Stimulated activated CD8-positive, alpha-beta memory T cell treated with anti-CD3 and anti-CD28 coated beads, Interleukin-7, amount 100 ng/mL, for 48 hours (primary cell): ENCODE results near the gene CLEC16A.
A peak's percentile ranks its signal among the peaks of the same experiment; 100 is the strongest.

Experiments
- DNase-seq, 2 donors: peaks; one replicate each; pipeline ENCODE4 v3.0.0-alpha.2; 2020; ENCODE audit warnings: low read depth in 1 of 2; ENCODE audit errors: extremely low read depth in 1 of 2

CLEC16A gene

DNA sequence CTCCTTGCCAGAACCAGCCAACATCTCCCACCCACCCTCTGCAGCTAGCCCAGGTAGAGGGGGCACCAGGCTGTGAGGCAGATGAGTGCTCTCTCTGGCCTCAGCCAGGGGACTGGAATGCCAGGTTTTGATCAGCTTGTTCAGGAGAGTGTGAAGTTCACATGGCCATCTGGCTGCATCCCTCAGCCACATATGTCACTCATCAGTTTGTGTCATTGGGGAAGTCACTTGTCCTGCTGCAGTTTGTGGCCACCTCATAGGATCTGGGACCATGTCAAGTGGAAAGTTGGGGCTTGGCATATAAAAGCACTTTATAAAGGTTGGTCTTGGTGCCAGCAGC is 164.1 kb downstream of the CLEC16A start:
- no peak for DNase-seq

GRCh38 chr16:11109566-11109965 is 165.2 kb downstream of the CLEC16A start:
- DNase-seq: no peak

DNA sequence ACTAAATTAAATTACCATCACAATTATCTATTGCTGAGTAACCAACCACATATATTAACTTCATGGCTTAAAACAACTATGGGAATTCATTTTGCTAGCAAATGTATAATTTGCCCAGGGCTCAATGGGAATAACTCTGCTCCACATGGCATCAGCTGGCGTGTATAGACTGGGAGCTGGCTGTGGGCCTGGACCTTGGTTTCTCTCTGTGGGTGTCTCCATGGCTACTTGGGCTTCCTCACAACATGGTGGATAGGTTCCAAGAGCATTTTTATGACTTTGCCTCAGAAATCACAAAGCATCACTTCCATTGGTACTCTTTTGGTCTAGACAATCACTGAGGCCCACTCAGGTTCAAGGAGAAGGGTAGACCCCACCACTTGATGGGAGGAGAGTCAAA is 166.8 kb downstream of the CLEC16A start:
- no peak for DNase-seq

- no peak for DNase-seq
Observed at GRCh38 chr16:11111856-11112634, 167.7 kb downstream of the CLEC16A start.

- DNase-seq: no peak
Observed at GRCh38 chr16:11112723-11113348, 168.5 kb downstream of the CLEC16A start.

DNA sequence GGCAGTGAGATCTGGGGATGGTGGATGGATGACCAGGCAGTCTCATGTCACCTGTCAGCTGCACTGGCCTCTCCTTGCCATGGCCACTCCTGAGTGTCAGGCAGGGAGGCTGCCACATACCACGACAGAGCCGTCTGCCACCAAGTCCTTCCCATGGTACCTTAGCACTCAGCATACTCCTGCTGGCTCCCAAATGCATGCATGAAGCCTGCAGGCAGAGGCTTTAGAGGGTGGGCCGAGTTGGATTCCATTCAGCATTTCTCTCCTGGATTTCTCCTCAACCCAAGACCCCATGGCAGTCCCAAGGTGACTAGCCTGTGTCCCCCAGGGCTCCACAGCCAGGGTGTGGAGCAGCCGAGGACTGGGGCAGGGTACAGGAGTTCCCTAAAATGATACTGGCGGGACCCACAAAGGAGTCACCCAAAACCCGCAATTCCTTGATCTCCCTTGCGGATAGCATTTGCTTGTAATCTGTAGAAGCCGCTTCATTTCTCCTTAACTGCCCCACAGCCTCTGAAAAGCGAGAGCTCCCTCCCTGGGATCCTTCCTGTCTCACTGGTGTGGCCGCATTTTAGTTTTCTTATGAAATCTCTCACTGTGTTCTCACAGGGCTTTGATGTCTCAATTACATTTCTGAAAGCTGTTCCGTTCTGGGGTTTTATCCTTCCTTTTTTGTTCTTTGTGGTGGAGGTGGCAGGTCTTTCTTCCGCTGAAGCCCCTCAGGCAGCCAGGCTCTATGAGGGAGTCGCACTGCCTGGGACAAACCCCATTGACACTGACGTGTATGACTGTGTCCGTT is 170.2 kb downstream of the CLEC16A start:
- peak in 1 of 2 donors; percentile 65 for DNase-seq

DNA sequence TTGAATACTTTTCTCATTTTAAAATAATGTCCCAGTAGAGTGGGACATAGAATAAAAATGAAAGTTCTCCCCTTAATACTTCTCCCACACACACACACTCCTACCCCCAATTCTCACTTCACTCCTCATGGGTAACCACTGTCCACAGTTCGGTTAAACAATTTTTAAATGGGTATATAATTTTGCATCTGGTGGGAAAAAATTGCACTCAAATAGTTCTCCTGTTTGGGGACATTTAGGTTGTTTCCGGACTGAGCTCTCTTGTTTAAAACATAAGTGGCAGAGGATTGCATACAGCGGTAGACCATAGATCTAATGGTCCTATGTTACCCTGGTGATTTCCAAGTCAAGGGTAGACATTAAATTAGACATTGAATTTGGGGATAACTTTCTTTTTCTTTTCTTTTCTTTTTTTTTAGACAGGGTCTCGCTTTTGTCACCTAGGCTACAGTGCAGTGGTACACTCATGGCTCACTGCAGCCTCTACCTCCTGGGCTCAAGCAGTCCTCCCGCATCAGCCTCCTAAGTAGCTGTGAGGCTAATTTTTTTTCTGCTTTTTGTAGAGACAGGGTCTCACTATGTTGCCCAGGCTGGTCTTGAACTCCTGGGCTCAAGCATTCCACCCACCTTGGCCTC is 173.3 kb downstream of the CLEC16A start:
- no peak for DNase-seq

GRCh38 chr16:11118479-11118878 is 174.1 kb downstream of the CLEC16A start:
- no peak for DNase-seq

- no peak for DNase-seq
Observed at GRCh38 chr16:11121083-11121608, 176.8 kb downstream of the CLEC16A start.

- DNase-seq: no peak
Observed at GRCh38 chr16:11121914-11122692, 177.7 kb downstream of the CLEC16A start.

DNA sequence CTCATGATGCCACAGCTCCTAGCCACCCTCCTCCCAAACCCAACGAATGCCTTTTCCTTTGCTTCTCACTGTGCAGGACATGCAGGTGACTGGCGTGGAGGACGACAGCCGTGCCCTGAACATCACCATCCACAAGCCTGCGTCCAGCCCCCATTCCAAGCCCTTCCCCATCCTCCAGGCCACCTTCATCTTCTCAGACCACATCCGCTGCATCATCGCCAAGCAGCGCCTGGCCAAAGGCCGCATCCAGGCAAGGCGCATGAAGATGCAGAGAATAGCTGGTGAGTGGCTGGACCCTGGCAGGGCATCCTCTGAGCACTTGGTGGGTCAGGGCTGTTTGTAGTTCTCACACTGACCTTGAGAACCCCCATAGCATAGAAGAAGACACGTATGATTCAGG is 179.3 kb downstream of the CLEC16A start:
- DNase-seq: no peak

DNA sequence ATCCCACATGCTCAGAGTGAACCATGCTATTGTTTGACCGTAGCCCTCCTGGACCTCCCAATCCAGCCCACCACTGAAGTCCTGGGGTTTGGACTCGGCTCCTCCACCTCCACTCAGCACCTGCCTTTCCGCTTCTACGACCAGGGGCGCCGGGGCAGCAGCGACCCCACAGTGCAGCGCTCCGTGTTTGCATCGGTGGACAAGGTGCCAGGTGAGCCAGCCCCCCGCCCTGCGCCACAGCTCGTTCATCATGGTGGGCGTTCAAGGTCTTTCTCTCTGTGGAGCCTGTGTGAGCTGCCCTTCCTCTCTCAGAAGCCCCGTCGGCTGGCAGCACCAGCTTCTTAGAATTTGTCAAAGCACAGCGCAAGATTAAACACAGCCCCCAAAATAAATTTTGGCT is 181.6 kb downstream of the CLEC16A start:
- DNase-seq: no peak

DNA sequence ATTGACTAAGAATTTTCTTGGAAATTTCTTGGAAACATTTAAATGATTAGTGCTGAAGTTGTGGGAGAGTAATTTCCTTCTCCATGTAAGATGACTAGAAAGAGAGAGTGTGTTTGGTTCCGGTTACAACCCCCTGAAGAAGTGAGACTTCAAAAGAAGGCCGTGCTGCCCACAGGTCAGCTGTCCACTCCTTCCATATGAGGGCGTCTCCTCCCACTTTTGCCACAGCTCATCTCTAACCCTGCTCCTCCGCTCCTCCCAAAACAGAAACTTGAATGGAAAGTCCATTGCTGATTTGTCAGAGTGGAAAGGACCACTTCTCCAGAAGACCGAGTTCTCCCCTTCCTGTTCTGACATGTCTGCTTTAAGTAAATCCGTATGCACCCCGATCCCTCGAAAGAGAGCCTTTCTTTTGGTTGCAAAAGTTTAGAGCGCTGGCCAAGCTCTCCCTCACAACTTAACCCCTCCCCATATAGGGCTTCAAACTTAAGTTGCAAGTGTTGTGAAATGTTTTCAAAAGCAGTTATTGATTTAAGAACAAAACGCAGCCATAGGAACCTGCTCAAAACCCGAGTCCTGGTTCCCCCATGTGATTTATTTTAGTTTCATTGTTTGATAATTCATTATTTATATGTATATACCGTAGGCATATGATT is 182.2 kb downstream of the CLEC16A start:
- DNase-seq: no peak

DNA sequence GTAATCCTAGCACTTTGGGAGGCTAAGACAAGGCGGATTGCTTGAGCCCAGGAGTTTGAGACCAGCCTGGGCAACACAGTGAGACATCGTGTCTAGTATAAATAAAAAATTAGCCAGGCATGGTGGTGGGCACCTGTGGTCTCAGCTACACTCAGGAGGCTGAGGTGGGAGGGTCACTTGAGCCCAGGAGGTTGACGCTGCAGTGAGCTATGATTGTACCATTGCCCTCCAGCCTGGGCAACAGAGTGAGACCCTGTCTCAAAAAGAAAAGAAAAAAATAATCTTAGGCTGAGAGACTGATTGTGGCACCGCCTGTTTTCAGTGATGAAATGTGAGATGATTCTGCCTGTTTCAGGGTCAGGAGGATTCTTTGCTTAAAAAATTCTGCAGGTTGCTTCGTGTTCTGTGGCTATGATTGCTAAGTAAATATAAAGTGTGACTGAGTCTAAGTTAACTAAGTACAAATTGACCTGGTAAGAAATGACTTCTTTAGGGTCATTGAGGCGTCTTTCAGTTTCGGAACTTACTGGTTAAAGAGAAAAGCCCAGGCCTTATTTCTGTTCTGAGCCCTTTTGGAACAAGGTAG is 183.3 kb downstream of the CLEC16A start:
- no peak for DNase-seq

- DNase-seq: no peak
Observed at GRCh38 chr16:11128211-11129141, 184.1 kb downstream of the CLEC16A start.

GRCh38 chr16:11129378-11129781 is 185.0 kb downstream of the CLEC16A start:
- no peak for DNase-seq

DNA sequence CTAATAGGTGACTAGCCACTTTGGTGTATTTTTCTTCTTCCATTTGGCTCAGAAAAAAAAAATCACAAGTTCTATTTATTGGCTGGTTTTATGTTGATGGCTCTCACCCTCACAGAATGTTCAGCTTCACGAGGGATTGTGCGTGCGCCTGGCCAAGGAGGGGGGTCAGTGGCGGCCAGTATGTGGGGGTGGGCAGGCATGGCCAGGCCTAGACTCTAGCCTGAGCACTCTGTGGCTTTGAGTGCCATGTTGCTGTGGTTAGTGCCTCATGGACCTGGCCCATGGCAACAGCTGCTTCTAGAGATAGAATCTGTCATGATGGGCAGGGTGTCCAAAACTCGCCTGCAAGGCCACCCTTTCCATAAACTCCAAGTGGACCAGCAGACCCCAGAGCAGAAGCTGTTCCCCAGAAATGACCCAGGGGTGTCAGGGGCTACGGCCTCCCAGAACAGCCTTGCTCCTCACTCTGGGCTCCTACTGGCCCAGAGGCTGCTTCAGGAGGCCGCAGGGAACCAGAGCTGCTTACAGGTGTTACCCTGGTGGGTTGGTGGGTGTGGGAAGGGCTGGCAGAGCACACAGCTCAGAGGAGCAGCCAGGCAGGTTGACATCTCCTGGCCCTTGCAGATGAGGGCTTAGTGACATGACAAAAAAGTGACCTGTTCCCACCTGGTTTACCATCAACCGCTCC is 186.8 kb downstream of the CLEC16A start:
- DNase-seq: no peak

DNA sequence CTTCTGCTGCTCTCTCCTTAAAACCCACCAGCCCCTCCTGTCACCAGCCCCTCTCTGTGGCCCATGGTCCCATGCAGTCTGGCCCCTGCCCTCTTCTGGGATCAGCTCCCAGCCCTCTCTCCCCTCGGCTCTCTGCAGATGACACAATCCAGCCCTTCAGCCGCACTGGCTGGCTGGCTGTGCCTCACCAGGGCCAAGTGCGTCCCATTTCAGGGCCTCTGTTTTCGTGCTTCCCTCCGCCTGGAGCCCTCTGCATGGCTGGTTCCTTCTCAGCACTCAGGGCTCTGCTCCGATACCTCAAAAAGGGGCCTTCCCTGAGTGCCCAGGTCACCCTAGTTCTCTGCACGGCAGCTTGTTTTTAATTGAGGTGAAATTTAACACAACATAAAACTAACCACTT is 187.3 kb downstream of the CLEC16A start:
- no peak for DNase-seq
